Vagina (tissue), 2 donors: ENCODE data around the gene POLR2E. TPM values are rescaled to one million over a fixed set of nuclear protein-coding genes. Genes with fewer than 3 reads are reported as not detected.
"Not testable (repeated sequence)": the region's sequence is repeated elsewhere in the genome, so short reads cannot be mapped to it uniquely, and the experiment has no call there.

ENCODE experiments used
- DNase-seq, 2 donors: peaks; one replicate each; pipeline ENCODE4 v3.0.0-alpha.2; 2017; ENCODE audit errors: extremely low spot score in 2 of 2
- H3K27ac ChIP-seq: fragments of 200-600 bp; sonication (generic); one replicate; pipeline ENCODE4 v1.5.1; 2019
- H3K27me3 ChIP-seq: fragments of 200-600 bp; sonication (generic); one replicate; pipeline ENCODE4 v1.5.1; 2019
- H3K36me3 ChIP-seq, 2 donors: fragments of 200-600 bp; sonication (generic); one replicate each; pipeline ENCODE4 v1.5.1; 2017 to 2019
- H3K4me1 ChIP-seq: fragments of 200-600 bp; sonication (generic); one replicate; pipeline ENCODE4 v1.5.1; 2019
- H3K4me3 ChIP-seq, 2 donors: fragments of 200-600 bp; sonication (generic); 1 replicate in 1 of 2; 2 replicates in 1 of 2; pipeline ENCODE4 v1.5.1; 2016 to 2019
- H3K9me3 ChIP-seq: fragments of 200-600 bp; sonication (generic); one replicate; pipeline ENCODE4 v1.5.1; 2019
- CTCF ChIP-seq, 3 experiments: fragments of 450-650 bp in 2 of 3; fragments of 200-600 bp in 1 of 3; sonication (generic) in 1 of 3; IDR thresholded peaks; one replicate each; pipeline ENCODE4 v1.5.1; 2017 to 2019; ENCODE audit warnings: antibody characterized with exemption in 3 of 3, mild to moderate bottlenecking in 2 of 3, moderate library complexity in 2 of 3
- POLR2A ChIP-seq, 2 donors: fragments of 450-650 bp; IDR thresholded peaks; one replicate each; pipeline ENCODE4 v1.6.1; 2017; ENCODE audit warnings: antibody characterized with exemption in 2 of 2, mild to moderate bottlenecking in 2 of 2, moderate library complexity in 2 of 2
- POLR2AphosphoS5 ChIP-seq, 2 donors: sonication (generic); formaldehyde crosslinking; IDR thresholded peaks; one replicate each; pipeline ENCODE4 v1.9.0; 2017; ENCODE audit warnings: antibody characterized with exemption in 2 of 2, mild to moderate bottlenecking in 2 of 2, low read depth in 1 of 2; ENCODE audit not compliant: insufficient read depth in 1 of 2
- intact Hi-C: fragments of 100-400 bp; cut with DNase I; formaldehyde crosslinking; loops from one replicate; pipeline ENCODE4 v1.15.1; 2023
- total RNA-seq: library from RNA; depleted of rRNA; stranded (reverse); fragments of >200 nt; gene quantifications from one replicate; pipeline ENCODE4 v1.2.3, GENCODE V29; 2016

Gene POLR2E
- total RNA-seq, 1 donor from 2014 or later = 83.7 TPM

DNA sequence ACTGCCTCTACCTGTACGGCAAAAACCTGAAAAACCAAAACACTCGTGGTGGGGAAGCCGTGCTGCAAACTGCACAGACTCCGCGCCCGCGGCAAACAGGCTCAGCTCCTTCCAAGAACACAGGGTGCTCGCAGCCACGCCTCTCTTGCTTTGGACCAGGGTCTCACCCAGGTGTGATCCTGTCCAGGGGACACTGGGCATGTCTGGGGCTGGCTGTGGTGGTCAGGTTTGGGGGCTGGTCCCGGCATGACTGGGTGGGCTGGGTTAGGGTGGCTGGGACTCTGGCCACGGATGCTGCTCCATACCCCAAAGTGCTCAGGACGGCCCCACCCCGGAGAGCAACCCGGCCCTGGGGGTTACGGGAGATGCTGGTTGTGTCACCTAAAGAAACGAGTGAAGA lies 22.5 kb upstream of the POLR2E start:
- no peaks in the 10 kb centered on the region for H3K9me3 ChIP-seq
- H3K27ac ChIP-seq = no peak overlapping the region
- no peak for DNase-seq
- TF ChIP-seq CTCF (IDR thresholded peaks at IDR 0.05) (no peak), POLR2A (IDR thresholded peaks at IDR 0.05) (no peak), POLR2AphosphoS5 (IDR thresholded peaks at IDR 0.05; ENCODE audit: insufficient read depth in 1 of 2, low read depth in 1 of 2) (no peak)
- intact Hi-C loops = no loop called here
- peaks cover 12% of the 10 kb centered on the region for H3K4me1 ChIP-seq
- H3K4me3 ChIP-seq = no peak overlapping the region
- no peaks in the 10 kb centered on the region for H3K27me3 ChIP-seq
- peaks cover 0 to 80% of the 10 kb centered on the region in 2 donors for H3K36me3 ChIP-seq

DNA sequence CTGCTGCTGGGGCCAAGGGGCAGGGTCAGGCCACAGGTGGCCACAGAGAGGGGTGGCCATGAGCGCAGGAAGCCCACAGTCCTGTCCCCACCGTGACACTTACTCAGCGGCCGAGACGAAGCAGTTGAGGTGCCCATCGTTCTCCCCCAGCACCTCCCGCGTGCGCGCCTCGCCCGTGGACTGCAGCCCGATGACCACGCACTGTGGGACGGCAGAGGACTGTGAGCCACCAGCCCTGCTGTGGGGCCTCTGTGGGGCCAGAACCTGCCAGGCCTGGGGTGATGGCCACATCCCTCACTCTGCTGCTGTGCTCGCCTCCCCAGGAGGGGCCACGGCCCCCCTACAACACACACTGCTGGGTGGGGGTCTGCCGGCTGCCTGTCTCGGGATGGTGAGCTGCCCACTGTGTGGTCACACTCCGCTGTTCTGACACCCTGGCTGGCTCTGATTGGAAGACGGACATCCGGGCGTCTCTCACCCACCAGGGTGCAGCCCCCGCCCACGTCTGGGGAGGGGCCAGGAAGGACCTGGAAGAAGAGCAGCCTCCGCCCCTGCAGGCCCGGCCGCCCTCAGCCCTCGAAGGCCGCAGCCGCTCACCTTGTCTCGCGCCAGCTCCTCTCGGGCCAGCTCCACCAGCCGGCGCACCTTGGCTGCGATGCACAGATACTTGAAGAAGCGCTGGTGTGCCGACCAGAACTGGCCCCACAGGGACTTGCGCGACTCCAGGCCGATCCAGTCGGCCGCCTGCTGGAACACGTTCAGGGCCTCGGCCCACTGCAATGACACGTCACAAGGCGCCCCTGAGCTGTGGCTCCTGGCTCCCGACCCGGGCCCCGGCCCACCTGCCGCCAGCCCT lies 21.8 kb upstream of the POLR2E start:
- Histone ChIP-seq H3K9me3 (no peaks in the 10 kb centered on the region), H3K27me3 (no peaks in the 10 kb centered on the region), H3K27ac (no peak overlapping the region), H3K4me1 (peaks cover 20% of the 10 kb centered on the region), H3K36me3 (peaks cover 0 to 73% of the 10 kb centered on the region in 2 donors), H3K4me3 (no peak overlapping the region)
- DNase-seq = no peak
- intact Hi-C loops = no loop called here
- TF ChIP-seq POLR2AphosphoS5 (IDR thresholded peaks at IDR 0.05; ENCODE audit: insufficient read depth in 1 of 2, low read depth in 1 of 2) (no peak), POLR2A (IDR thresholded peaks at IDR 0.05) (no peak), CTCF (IDR thresholded peaks at IDR 0.05) (no peak)

DNA sequence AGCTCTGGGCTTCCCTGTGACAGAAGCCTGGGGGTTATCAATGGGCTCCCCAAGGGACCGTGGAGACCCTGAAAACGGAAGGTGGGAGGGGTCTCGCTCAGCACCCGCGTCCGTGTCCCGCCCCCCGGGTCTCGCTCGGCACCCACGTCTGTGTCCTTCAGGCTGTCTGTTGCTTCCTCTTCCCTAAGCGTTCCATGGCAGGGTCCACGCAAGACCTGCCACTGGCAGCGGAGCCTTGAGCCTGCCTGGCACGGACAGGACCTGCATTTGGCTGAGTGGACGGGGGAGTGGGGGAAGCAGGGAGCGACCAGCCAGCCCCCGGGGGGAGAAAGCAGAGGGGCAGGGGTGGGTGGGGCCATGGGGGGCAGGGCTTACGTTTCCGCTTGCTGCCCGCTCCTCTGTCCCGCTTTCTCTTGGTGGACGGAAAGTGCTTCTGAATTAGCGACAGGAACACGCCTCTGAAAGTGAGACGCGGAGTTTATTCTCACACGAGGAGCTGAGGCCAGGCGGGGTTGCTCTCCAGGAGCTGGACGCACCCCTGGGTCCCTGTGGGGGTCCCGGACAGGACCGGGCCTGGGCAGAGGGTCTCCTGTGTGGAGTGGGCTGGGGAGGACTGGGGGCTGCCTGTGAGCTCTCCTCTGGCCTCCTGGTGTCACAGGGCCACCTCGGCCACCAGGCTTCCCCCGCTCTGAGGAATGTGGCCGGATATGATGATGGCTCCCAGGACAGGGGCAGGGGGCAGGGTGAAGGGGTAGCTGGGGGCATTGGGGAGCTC lies 20.7 kb upstream of the POLR2E start:
- Histone ChIP-seq H3K4me1 (peaks cover 24% of the 10 kb centered on the region), H3K27ac (no peak overlapping the region), H3K36me3 (peaks cover 0 to 67% of the 10 kb centered on the region in 2 donors), H3K9me3 (no peaks in the 10 kb centered on the region), H3K27me3 (no peaks in the 10 kb centered on the region), H3K4me3 (no peak overlapping the region)
- TF ChIP-seq CTCF (IDR thresholded peaks at IDR 0.05) = no peak
- no peak for TF ChIP-seq POLR2A (IDR thresholded peaks at IDR 0.05)
- no peak for TF ChIP-seq POLR2AphosphoS5 (IDR thresholded peaks at IDR 0.05; ENCODE audit: insufficient read depth in 1 of 2, low read depth in 1 of 2)
- DNase-seq = no peak
- intact Hi-C loops = no loop called here

DNA sequence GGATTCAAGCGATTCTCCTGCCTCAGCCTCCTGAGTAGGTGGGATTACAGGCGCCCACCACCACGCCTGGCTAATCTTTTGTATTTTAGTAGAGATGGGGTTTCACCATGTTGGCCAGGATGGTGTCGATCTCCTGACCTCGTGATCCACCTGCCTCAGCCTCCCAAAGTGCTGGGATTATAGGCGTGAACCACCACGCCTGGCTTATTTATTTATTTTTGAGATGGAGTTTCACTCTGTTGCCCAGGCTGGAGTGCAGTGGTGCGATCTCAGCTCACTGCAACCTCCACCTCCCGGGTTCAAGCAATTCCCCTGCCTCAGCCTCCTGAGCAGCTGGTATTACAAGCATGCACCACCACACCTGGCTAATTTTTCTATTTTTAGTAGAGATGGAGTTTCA lies 19.6 kb upstream of the POLR2E start:
- intact Hi-C loops = loop anchor here (5.0 kb wide), 2 partner anchors 78 to 128 kb away; partner anchors contain the start of gene ATP5F1D
- not testable (repeated sequence) for H3K27ac ChIP-seq, H3K9me3 ChIP-seq, DNase-seq, H3K4me3 ChIP-seq, H3K27me3 ChIP-seq
- H3K36me3 ChIP-seq = peaks cover 0 to 69% of the 10 kb centered on the region in 2 donors
- peaks cover 24% of the 10 kb centered on the region for H3K4me1 ChIP-seq

DNA sequence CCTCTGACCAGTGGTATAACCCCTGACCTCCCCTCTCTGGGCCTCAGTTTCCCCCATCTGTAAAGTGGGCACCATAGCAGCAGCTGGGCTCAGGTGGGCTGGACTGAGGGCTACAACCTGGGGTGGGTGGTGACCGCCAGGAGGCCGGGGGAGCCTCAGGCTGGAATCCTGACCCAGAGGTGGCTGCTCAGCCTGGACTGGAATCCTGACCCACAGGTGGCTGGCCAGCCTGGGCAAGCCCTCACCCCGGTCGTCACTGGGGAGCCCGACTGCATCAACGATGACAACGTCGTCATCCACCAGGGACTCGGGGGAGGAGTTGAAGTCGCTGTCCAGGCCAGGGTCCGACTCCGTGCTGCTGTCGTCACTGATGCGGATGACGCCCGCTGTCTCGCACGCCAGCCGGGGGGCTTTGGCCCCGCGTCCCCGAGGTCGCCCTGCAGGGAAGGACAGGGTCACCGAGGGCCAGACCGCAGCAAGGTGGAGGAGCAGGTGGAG lies 18.9 kb upstream of the POLR2E start:
- peaks cover 0 to 69% of the 10 kb centered on the region in 2 donors for H3K36me3 ChIP-seq
- no peak for DNase-seq
- no peaks in the 10 kb centered on the region for H3K9me3 ChIP-seq
- H3K27me3 ChIP-seq = no peaks in the 10 kb centered on the region
- TF ChIP-seq POLR2AphosphoS5 (IDR thresholded peaks at IDR 0.05; ENCODE audit: insufficient read depth in 1 of 2, low read depth in 1 of 2) (no peak), POLR2A (IDR thresholded peaks at IDR 0.05) (no peak), CTCF (IDR thresholded peaks at IDR 0.05) (no peak)
- peak overlapping the region; percentile 84 for H3K27ac ChIP-seq
- no peak overlapping the region for H3K4me3 ChIP-seq
- peaks cover 24% of the 10 kb centered on the region for H3K4me1 ChIP-seq
- intact Hi-C loops = loop anchor here (5.0 kb wide), 2 partner anchors 78 to 128 kb away; partner anchors contain the start of gene ATP5F1D
